Measurements from ENCODE around the gene NEDD4L.

DNA sequence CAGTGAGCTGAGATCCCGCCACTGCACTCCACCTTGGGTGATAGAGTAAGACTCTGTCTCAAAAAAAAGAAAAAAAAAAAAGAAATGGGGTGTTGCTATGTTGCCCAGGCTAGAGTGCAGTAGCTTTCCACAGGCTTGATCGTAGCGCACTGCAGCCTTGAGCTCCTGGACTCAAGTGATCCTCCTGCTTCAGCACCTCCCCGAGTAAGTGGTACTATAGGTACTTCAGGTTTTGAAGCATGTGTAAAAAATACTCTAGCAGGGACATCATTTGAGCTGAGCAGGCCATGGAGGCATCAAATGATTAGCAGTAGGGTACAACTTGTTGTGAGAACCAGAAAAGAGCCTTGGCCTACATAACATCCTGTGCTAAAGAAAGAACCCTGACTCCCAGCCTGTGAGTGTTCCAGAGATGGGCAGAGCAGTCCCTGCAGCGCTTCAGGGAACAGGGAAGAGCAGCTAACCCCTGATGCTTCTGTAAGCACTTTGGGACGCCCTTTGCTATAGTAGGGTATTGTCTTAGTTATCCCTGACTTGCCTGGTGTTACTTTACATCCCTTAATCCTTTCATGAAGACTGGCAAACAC, 119.1 kb downstream of the NEDD4L start:
- TF ChIP-seq, protein P1, sequence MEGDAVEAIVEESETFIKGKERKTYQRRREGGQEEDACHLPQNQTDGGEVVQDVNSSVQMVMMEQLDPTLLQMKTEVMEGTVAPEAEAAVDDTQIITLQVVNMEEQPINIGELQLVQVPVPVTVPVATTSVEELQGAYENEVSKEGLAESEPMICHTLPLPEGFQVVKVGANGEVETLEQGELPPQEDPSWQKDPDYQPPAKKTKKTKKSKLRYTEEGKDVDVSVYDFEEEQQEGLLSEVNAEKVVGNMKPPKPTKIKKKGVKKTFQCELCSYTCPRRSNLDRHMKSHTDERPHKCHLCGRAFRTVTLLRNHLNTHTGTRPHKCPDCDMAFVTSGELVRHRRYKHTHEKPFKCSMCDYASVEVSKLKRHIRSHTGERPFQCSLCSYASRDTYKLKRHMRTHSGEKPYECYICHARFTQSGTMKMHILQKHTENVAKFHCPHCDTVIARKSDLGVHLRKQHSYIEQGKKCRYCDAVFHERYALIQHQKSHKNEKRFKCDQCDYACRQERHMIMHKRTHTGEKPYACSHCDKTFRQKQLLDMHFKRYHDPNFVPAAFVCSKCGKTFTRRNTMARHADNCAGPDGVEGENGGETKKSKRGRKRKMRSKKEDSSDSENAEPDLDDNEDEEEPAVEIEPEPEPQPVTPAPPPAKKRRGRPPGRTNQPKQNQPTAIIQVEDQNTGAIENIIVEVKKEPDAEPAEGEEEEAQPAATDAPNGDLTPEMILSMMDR (conservative IDR thresholded peaks at IDR 0.05 in 1 of 2, IDR thresholded peaks at IDR 0.05 in 1 of 2; ENCODE audit: extremely low read depth in 1 of 2, insufficient read depth in 1 of 2, low read depth in 1 of 2, low read length in 2 of 2): no peak
- no peak for TF ChIP-seq EZH2 (IDR thresholded peaks at IDR 0.05; ENCODE audit: borderline replicate concordance, low read length)
